ENCODE measurements around the gene LYZL6.

- TF ChIP-seq, protein P1, sequence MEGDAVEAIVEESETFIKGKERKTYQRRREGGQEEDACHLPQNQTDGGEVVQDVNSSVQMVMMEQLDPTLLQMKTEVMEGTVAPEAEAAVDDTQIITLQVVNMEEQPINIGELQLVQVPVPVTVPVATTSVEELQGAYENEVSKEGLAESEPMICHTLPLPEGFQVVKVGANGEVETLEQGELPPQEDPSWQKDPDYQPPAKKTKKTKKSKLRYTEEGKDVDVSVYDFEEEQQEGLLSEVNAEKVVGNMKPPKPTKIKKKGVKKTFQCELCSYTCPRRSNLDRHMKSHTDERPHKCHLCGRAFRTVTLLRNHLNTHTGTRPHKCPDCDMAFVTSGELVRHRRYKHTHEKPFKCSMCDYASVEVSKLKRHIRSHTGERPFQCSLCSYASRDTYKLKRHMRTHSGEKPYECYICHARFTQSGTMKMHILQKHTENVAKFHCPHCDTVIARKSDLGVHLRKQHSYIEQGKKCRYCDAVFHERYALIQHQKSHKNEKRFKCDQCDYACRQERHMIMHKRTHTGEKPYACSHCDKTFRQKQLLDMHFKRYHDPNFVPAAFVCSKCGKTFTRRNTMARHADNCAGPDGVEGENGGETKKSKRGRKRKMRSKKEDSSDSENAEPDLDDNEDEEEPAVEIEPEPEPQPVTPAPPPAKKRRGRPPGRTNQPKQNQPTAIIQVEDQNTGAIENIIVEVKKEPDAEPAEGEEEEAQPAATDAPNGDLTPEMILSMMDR (IDR thresholded peaks at IDR 0.05 in 4 of 5, conservative IDR thresholded peaks at IDR 0.05 in 1 of 5): no peak
- TF ChIP-seq POLR2A (IDR thresholded peaks at IDR 0.05): no peak
Measured at GRCh38 chr17:35936063-35936462, 7.5 kb downstream of the LYZL6 start.

Measured in gastrocnemius medialis (tissue), 4 donors.